DMS114 treated with DMSO at 0.1 percent for 48 hours (cell line): ENCODE measurements around the gene THAP4.
"Not testable (repeated sequence)": the region's sequence is repeated elsewhere in the genome, so short reads cannot be mapped to it uniquely, and the experiment has no call there.

ENCODE experiments used
- DNase-seq: peaks from one replicate; lab custom pipeline; 2025; ENCODE audit not compliant: unreplicated experiment; lab: John Stamatoyannopoulos, UW

Gene THAP4

GRCh38 chr2:241566468-241566867, 70.5 kb downstream of the THAP4 start:
- no peak for DNase-seq

DNA sequence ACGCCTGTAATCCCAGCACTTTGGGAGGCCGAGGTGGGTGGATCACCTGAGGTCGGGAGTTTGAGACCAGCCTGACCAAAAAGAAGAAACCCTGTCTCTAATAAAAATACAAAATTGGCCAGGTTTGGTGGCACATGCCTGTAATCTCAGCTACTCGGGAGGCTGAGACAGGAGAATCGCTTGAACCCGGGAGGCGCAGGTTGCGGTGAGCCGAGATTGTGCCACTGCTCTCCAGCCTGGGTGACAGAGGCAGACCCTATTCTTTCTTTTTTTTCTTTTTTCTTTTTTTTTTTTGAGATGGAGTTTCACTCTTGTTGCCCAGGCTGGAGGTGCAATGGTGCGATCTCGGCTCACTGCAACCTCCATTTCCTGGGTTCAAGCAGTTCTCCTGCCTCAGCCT, 70.9 kb downstream of the THAP4 start:
- not testable (repeated sequence) for DNase-seq

DNA sequence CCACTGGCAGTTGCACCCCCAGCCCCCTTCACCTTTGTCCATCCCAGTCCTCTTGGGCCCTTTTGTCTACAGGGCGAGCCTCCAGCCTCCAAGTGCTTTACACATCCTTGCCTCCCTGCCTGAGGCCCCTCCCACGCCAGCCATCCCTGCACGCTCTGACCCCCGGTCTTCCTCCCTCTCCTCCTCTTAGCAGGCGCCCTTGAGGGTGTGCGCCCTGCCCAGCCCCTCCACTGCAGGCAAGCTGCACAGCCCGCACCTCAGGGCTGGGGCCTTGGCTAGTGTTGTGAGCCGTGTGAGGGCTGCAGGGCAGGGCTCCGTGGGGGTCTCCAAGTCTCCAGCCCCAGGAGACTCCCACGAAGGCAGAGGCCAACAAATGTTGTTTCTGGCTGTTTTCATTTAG, 71.5 kb downstream of the THAP4 start:
- no peak for DNase-seq

GRCh38 chr2:241564596-241565410, 72.2 kb downstream of the THAP4 start:
- no peak for DNase-seq

DNA sequence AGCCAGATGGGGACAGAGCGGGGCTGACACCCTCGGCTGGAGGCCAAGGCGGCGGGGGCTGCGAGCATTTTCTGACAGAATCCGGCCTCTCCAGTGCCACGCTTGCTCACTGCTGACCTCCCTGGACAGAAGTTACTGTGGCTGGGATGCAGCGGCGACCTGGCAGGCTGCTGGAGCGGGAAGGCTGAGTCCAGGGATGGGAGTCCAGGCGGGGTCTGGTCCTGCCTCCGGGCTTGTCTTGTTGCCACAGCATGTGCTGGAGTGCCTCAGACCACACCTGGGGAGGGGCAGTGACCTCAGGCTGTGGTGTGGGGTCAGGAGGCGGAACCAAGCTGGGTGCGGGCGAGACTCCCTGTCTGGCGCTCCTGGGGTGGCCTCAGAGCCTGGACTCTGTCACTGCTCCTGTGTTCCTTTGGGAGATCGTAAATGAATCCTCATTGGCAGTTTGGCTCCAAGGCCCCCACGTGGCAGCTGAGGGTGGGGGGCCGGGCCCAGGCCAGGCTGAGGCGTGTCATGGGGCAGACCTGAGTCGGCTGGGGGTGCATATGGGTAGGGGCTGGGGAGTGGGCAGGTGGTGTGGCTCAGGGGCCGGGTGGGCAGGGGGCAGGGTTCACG, 72.9 kb downstream of the THAP4 start:
- DNase-seq, result no peak

GRCh38 chr2:241563571-241563980, 73.4 kb downstream of the THAP4 start:
- no peak for DNase-seq

- no peak for DNase-seq
These were observed 73.9 kb downstream of the THAP4 start for GRCh38 chr2:241563031-241563507.

DNA sequence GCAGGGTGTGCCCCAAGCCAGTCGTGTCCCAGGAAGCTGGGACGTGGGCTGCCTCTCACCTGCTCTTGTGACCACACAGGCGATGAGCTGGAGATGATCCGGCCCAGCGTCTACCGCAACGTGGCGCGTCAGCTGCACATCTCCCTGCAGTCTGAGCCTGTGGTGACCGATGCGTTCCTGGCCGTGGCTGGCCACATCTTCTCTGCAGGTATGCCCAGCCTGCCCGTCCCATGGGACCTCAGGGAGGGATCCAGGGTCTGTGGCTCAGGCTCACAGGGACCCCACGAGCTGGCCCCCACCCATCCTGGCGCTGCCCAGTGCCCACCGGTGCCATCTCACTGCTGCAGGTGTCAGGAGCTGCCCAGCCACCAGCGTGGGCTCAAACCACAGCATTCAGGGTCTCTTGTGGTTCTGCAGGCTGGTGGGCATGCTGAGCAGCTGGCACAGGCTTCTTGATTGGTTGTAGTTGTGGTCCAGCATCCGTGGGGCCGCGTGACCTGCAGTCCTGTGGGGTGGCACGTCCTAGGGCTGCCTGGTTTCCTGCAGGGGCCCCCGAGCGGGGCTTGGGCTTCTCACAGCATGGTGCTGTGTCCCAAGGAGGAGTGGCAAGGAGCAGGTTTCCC, 74.6 kb downstream of the THAP4 start:
- no peak for DNase-seq

DNA sequence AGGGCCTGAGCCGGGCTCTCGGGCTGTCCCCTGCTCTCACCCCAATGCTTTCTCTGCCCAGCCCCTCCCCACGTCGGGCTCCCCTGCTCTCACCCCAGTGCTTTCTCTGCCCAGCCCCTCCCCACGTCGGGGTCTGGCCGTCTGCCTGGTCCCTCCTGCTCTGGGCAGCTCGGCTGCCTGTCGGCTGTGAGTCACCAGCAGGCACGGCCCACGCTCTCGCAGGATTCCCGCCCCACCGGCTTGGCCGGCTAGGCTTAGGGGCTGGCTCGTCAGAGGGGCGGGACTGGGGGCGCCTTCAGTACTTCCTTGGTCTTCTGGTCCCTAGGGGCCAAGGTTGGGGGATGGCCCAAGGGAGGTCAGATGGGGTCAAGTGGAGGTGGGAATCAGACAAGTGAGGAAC, 75.1 kb downstream of the THAP4 start:
- DNase-seq, result no peak

DNA sequence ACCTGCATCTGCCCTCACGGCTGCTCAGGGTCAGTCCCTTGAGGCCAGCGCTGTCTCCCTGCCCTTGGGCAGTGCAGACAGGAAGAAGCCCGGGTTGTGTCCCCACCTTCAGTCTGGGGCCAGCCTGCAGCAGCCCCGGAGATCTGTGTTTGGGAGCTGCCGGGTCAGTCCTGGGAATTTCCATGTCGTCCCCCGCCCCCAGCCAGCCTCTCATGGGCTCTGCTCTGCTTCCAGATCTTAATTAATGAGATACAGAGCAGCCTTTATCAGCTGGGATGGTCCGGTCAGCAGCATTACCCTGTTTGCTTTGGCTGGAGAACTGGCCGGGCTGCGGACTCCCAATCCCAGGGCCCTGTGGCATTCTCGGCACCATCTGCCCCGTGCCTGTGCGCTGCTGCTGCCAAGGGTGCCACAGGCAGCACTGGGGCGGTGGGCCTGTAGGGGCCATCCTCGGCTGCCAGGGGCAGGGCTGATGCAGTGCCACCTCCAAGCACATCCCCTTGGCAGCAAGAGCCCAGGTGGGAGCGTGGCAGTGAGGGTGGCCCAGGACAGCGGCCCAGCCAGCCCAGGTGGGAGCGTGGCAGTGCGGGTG, 76.0 kb downstream of the THAP4 start:
- DNase-seq, result no peak

- DNase-seq, result no peak
These were observed 76.6 kb downstream of the THAP4 start for GRCh38 chr2:241560162-241560882.

DNA sequence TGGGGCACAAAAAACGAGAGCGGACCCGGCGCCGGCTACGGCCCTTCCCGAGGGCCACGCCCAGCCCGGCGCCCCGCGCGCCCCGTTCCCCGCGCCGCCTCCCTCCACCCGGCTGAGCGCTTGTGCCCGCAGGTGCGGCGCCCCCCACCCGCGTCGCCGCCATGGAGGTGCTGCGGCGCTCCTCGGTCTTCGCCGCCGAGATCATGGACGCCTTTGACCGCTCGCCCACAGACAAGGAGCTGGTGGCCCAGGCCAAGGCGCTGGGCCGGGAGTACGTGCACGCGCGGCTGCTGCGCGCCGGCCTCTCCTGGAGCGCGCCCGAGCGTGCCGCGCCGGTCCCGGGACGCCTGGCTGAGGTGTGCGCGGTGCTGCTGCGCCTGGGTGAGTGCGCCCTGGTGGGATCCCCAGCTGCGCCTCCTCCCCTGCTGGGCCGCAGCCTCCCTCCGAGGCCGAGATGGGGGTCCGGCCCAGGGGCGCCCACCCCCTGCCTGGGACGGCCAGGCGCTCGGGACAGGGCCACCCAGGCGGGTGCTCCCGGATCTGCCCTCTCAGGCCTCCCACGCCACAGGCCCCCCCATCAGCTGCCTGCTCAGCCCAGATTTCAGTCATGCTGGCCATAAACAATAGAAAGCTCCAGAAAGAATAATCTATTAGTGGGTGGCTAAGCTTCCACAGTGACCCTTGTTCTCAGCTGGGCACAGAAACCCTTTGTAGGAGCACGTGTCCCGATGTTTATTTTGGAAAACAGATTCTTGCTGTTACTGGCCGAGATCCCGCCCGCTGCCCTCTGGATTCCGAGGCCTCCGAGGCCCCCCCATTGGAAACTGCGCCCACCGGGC, 77.4 kb downstream of the THAP4 start:
- peak; percentile 28 for DNase-seq

DNA sequence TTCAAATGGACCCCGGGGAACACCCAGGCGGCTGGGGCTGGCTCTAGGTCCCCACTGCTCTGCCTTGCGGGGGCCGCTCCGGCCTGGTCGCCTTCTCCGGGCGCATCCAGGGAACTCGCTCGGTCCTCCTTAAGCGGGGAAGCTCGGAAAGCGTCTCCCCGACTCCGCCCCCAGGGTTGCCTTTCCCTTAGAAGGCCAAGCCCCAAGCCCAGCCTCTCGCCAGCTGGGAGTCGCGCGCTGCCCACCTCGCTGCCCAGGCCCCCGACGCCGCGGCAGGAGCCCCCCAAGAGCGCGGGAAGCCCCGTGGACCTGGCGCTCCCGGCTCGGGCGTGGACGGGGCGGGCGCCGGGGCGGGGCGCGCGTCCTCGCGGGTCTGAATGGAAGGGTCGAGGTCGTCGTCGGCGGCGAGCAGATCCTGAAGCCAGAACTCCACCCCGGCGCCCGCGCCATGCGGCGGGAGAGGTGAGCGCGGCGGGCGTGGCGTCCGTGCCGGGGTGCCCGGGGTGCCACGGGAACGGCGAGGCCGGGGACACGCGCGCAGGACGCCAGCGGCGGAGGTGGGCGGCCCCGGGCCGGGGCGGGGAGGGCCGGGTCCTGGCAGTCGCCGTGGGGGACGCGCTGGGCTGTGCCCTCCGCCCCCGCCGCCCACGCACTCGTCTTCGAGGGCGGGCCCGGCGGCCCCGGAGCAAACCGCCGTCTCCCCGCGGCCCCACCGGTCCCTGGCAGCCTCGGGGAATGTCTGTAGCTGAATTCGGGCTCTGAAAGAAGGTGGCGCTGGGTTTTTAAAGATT, 78.2 kb downstream of the THAP4 start, which contains the start of gene BOK:
Gene BOK, plus strand, starts transcription at position 214 of the 791 bp plus-strand sequence. CDS start 739 bp downstream, outside the sequence.
- peak; percentile 62 for DNase-seq

GRCh38 chr2:241556746-241557145, 80.2 kb downstream of the THAP4 start:
- DNase-seq, result no peak

- DNase-seq, result no peak
These were observed 81.2 kb downstream of the THAP4 start for GRCh38 chr2:241555711-241556110.

- no peak for DNase-seq
These were observed 82.2 kb downstream of the THAP4 start for GRCh38 chr2:241554610-241555322.

GRCh38 chr2:241553981-241554380, 83.0 kb downstream of the THAP4 start:
- no peak for DNase-seq

DNA sequence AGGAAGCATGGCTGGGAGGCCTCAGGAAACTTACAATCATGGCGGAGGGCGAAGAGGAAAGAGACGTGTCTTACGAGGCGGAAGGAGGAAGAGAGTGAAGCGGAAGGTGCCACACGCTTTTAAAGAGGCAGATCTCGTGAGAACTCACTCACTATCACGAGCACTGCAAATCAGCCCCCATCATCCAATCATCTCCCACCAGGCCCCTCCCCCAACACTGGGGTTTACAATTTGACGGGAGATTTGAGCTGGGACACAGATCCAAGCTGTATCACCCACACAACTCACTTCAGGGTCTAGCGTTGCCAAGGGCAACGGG, 83.5 kb downstream of the THAP4 start:
- DNase-seq, result no peak
